Measurements from ENCODE around the gene MED27. TPM values are rescaled to one million over a fixed set of nuclear protein-coding genes. Genes with fewer than 3 reads are reported as not detected.

Gene MED27
- total RNA-seq, 2 experiments from 2014 or later = 33.0 to 35.0 TPM

DNA sequence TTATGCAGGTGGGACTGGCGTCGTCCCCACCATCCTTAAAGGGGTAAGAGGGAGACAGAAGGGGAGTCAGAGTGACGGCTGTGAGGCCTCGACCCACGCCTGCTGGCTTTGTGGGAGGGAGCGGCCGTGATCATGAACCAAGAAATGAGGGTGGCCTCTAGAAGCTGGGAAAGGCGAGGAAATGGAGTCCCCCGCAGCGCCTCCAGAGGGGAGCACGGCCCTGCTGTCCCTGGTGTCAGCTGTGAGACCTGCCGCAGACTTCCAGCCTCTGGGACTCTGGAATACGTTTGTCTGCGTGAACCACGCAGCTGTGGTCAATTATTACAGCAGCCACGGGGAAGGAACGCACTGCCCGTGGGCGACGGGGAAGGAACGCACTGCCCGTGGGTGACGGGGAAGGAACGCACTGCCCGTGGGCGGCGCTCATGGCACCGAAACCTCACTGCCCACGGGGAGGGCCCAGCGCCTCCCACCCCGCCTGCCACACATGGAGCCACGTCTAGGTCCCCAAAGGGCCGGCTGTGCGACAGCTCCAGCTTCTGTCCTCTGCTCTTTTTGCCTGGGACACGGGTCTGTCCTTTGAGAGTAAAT lies 231.0 kb downstream of the MED27 start:
- CTCF ChIA-PET = interaction anchor here (0.5 kb wide), 1 partner anchor 83 kb away, joined by 3 read pairs; no protein-coding TSS in a partner anchor
- POLR2A ChIA-PET = no interaction called here

GRCh38 chr9:131847665-131848354 lies 231.9 kb downstream of the MED27 start:
- ChIA-PET CTCF (interaction anchor here (0.5 kb wide), 1 partner anchor 82 kb away, joined by 3 read pairs; no protein-coding TSS in a partner anchor), POLR2A (no interaction called here)

- POLR2A ChIA-PET = no interaction called here
These were observed 234.1 kb downstream of the MED27 start for GRCh38 chr9:131845305-131846298.

DNA sequence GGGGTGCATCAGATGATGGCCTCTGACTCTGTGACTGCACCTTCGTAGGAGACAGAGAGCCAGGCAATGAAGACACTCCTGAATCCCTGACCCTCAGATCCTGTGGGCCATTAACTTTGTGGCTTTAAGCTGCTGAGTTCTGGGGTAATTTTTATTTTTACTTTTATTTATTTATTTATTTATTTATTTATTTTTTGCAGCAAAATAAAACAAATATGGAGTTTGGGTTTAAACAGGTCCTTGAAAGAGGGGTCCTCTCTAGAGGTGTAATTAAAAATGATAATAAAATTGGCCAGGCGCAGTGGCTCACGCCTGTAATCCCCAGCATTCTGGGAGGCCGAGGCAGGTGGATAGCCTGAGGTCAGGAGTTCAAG lies 234.9 kb downstream of the MED27 start:
- ChIA-PET CTCF (no interaction called here), POLR2A (no interaction called here)

More at GRCh38 chr9:131845305-131846298, 234.1 kb downstream of the MED27 start:
- CTCF ChIA-PET = interaction anchor here (0.5 kb wide), 1 partner anchor 423 kb away, joined by 3 read pairs; no protein-coding TSS in a partner anchor

GRCh38 chr9:131843989-131844744 lies 235.5 kb downstream of the MED27 start:
- POLR2A ChIA-PET = no interaction called here
- CTCF ChIA-PET = no interaction called here

DNA sequence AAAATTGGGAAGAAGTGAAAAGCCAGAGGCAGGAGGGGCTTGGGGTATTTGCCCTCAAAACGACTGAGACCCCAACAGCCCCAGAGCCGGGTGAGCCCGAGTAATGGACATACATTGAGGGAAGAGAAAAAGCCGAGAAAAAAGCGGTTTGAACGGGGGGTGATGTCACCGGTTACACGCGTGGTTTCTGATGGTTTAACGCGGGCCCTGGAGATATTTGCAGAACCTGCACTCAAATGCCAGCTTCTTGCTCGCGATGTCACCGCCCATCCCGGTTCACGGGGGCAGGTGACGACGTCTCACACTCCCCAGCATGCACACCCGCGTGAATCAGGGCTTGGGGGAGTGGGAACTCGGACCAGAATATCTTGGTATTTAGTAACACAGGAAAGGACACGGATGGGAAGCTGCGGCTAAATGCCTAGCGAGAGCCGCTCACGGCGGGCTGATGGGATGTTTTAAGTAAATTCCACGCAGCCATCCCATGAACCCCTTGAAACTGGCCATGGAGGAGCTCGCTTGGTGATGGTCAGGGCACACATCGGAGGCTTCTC lies 237.8 kb downstream of the MED27 start:
- POLR2A ChIA-PET = no interaction called here
- CTCF ChIA-PET = no interaction called here

- POLR2A ChIA-PET = no interaction called here
- CTCF ChIA-PET = no interaction called here
These were observed 238.6 kb downstream of the MED27 start for GRCh38 chr9:131840751-131841702.

- CTCF ChIA-PET = no interaction called here
- POLR2A ChIA-PET = interaction anchor here (1.1 kb wide), 1 partner anchor 240 kb away, joined by 3 read pairs; the partner anchor contains the start of gene MED27
These were observed 239.4 kb downstream of the MED27 start for GRCh38 chr9:131840220-131840619.

DNA sequence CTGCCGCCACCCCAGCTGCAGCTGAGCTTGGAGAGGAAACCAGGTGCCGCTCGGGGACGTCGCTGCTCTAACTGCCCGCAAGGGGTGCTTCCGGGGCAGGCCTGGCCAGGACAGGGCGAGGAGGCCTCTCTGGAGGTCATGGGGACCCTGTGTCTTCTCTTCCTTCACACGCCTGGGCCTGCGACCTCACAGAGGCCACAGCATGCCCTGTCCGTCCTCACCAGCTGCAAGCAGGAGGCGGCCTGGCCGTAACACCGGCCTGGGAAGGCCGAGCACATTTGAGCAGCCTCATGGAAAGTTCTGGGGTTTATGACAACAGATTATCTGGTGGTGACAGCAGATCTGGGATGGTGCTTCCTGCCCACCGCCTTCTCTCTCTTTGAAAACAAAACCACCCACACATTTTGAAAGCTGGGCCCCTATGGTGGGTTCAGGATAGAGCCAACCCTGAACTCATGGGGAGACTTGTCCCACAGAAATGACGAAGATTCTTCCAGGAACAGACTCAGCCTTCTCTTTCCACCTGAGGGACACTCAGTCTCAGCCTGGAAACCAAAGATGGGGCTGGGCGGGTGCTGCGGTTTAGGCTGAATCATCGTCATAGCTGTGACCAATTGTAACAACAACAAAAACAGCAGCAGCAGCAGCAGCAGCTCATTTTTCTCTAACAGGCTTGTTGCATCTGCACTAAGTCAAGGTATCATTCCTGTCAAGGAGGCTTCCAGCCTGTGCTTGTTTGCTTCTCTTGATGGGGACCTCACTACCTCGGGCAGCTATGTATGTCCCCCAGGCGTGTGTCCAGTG lies 240.2 kb downstream of the MED27 start:
- ChIA-PET POLR2A (interaction anchor here (1.1 kb wide), 1 partner anchor 240 kb away, joined by 3 read pairs; the partner anchor contains the start of gene MED27), CTCF (interaction anchor here (1.2 kb wide), 1 partner anchor 77 kb away, joined by 4 read pairs; no protein-coding TSS in a partner anchor)

- CTCF ChIA-PET = interaction anchor here (1.2 kb wide), 1 partner anchor 76 kb away, joined by 4 read pairs; no protein-coding TSS in a partner anchor
- POLR2A ChIA-PET = no interaction called here
These were observed 241.0 kb downstream of the MED27 start for GRCh38 chr9:131838530-131839280.

DNA sequence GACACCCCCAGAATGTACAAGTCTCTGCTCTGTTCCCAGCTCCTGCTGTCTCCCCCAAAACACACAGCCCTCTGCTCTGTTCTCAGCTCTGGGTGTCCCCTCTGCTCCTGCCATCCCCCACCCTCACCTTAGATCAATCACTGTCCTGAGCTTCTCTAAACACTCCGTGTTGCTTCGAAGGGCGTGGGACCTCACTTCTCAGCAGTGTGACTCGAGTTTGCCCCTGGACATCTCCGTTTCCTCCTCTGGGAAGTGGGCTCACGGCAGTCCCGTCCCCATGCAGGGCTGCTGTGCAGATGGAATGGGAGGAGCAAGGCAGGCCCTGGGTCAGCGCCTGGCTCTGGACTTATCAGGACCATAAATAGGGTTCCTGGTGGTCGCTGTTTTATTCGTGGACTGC lies 241.8 kb downstream of the MED27 start:
- POLR2A ChIA-PET = no interaction called here
- CTCF ChIA-PET = no interaction called here

- ChIA-PET POLR2A (no interaction called here), CTCF (interaction anchor here (0.7 kb wide), 1 partner anchor 332 kb away, joined by 3 read pairs; no protein-coding TSS in a partner anchor)
These were observed 242.4 kb downstream of the MED27 start for GRCh38 chr9:131837316-131837715.

DNA sequence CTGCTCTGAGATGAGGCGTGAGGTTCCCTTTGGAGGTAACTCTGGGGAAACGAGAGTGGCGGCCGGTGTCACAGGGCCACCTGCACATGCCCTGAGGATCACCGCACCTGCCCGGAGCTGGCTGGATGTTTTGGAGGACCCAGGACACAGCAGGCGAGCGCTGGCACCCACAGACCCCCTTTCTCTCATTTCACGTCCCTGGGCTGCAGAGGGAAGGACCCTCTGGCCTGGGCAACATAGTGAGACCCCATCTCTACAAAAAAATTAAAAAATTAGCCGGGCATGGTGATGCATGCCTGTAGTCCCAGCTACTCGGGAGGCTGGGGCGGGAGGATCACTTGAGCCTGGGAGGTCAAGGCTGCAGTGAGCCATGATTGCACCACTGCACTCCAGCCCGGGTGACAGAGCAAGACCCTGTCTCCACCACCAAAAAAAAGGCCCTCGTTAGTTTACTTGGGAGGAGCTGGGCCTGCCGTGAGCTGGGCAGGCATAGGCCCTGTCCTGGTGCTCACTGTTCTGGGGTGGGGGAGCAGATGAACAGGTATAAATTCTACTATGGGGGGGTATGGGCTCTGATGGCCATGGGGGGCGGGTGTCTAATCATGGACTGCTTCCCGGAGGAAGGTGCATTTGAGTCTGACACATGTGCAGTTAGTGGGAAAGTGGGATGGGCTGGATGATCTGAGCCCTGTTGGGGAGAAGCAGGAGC lies 242.9 kb downstream of the MED27 start:
- CTCF ChIA-PET = interaction anchor here (0.7 kb wide), 1 partner anchor 333 kb away, joined by 3 read pairs; no protein-coding TSS in a partner anchor

DNA sequence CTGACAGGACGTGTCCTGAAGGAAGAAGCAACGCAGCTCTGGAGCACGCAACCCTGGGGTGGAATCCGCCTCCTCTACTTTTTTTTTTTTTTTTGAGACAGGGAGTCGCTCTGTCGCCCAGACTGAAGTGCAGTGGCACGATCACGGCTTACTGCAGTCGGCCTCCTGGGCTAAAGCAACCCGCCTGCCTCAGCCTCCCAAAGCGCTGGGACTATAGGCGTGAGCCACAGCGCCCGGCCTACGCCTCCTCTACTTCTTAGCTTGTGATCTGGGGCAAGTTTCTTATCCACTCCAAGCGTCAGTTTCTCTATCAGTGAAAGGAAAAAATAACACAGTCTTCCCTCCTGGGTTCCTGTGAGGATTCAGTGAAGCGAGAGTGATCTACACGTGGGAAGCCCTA lies 243.6 kb downstream of the MED27 start:
- ChIA-PET CTCF (no interaction called here), POLR2A (no interaction called here)

More for the DNA sequence above, 242.9 kb downstream of the MED27 start:
- POLR2A ChIA-PET = no interaction called here

- ChIA-PET CTCF (no interaction called here), POLR2A (no interaction called here)
These were observed 244.3 kb downstream of the MED27 start for GRCh38 chr9:131835151-131835910.
